Prostate gland (tissue), 2 donors: ENCODE data around the gene TRIP11. TPM values are rescaled to one million over a fixed set of nuclear protein-coding genes. Genes with fewer than 3 reads are reported as not detected.

Experiments
- DNase-seq: peaks from one replicate; pipeline ENCODE4 v3.0.0-alpha.2; 2019; ENCODE audit warnings: low spot score
- H3K27ac ChIP-seq, 2 donors: fragments of 200-600 bp; sonication (generic); 2 replicates each; pipeline ENCODE4 v1.5.1; 2017 to 2019
- H3K27me3 ChIP-seq: fragments of 200-600 bp; sonication (generic); replicated peaks from 2 replicates; pipeline ENCODE4 v1.5.1; 2019; ENCODE audit not compliant: insufficient read depth
- H3K36me3 ChIP-seq, 2 donors: fragments of 200-600 bp; sonication (generic); 1 replicate in 1 of 2; 2 replicates in 1 of 2; pipeline versions ENCODE4 v1.5.1 to v1.8.1; 2017 to 2019
- H3K4me1 ChIP-seq: fragments of 200-600 bp; sonication (generic); replicated peaks from 2 replicates; pipeline ENCODE4 v1.5.1; 2019
- H3K4me3 ChIP-seq, 2 donors: fragments of 200-600 bp; sonication (generic); 2 replicates each; pipeline ENCODE4 v1.5.1; 2017 to 2019
- H3K9me3 ChIP-seq: fragments of 200-600 bp; sonication (generic); 2 replicates; pipeline ENCODE4 v1.5.1; 2017
- CTCF ChIP-seq, 4 experiments: fragments of 200-600 bp in 2 of 4; fragments of 450-650 bp in 2 of 4; sonication (generic) in 2 of 4; IDR thresholded peaks; 1 replicate in 3 of 4; 2 replicates in 1 of 4; pipeline ENCODE4 v1.5.1; 2016 to 2019; ENCODE audit warnings: antibody characterized with exemption in 4 of 4, mild to moderate bottlenecking in 2 of 4, moderate library complexity in 2 of 4
- POLR2A ChIP-seq: fragments of 450-650 bp; IDR thresholded peaks from one replicate; pipeline ENCODE4 v1.6.1; 2016; ENCODE audit warnings: antibody characterized with exemption, mild to moderate bottlenecking
- POLR2AphosphoS5 ChIP-seq: sonication (generic); formaldehyde crosslinking; IDR thresholded peaks from one replicate; pipeline ENCODE4 v1.6.1; 2017; ENCODE audit warnings: antibody characterized with exemption
- WGBS: methylation state at CpG from one replicate; pipeline ENCODE4 v1.1.5; 2018; 5-methylcytosine and 5-hydroxymethylcytosine counted together
- intact Hi-C: fragments of 100-400 bp; cut with DNase I; formaldehyde crosslinking; loops from one replicate; pipeline ENCODE4 v1.14.2; 2022
- total RNA-seq, 2 donors: library from RNA; depleted of rRNA; stranded (reverse); fragments of >200 nt; gene quantifications; one replicate each; pipeline ENCODE4 v1.1.0, GENCODE V29; 2016

Gene TRIP11
- total RNA-seq, 2 donors from 2014 or later, result 27.1 to 42.4 TPM

GRCh38 chr14:92033433-92033832 is 6.4 kb downstream of the TRIP11 start:
- 94% methylated on average over 1 of the region's 1 CpG for WGBS
- intact Hi-C loops, result no loop called here
- Histone ChIP-seq H3K27ac (no peak overlapping the region), H3K4me1 (peaks cover 4% of the 10 kb centered on the region), H3K9me3 (no peaks in the 10 kb centered on the region), H3K27me3 (no peaks in the 10 kb centered on the region), H3K4me3 (no peak overlapping the region), H3K36me3 (no peaks in the 10 kb centered on the region)
- DNase-seq, result no peak
- no peak for TF ChIP-seq POLR2A
- no peak for TF ChIP-seq POLR2AphosphoS5
- TF ChIP-seq CTCF (IDR thresholded peaks at IDR 0.05), result no peak

GRCh38 chr14:92026548-92027190 is 13.2 kb downstream of the TRIP11 start:
- no peak for DNase-seq
- Histone ChIP-seq H3K9me3 (no peaks in the 10 kb centered on the region), H3K27ac (no peak overlapping the region), H3K4me1 (no peaks in the 10 kb centered on the region), H3K36me3 (no peaks in the 10 kb centered on the region), H3K27me3 (no peaks in the 10 kb centered on the region), H3K4me3 (no peak overlapping the region)
- no peak for TF ChIP-seq POLR2A
- no peak for TF ChIP-seq POLR2AphosphoS5
- 88% methylated on average over 21 of the region's 21 CpGs for WGBS
- intact Hi-C loops, result no loop called here

- Histone ChIP-seq H3K4me1 (no peaks in the 10 kb centered on the region), H3K27me3 (no peaks in the 10 kb centered on the region), H3K27ac (no peak overlapping the region), H3K4me3 (no peak overlapping the region), H3K36me3 (no peaks in the 10 kb centered on the region), H3K9me3 (no peaks in the 10 kb centered on the region)
- no peak for DNase-seq
- TF ChIP-seq POLR2AphosphoS5, result no peak
- no peak for TF ChIP-seq POLR2A
- TF ChIP-seq CTCF (IDR thresholded peaks at IDR 0.05), result no peak
- intact Hi-C loops, result no loop called here
- WGBS, result 84% methylated on average over 1 of the region's 1 CpG
Measured at GRCh38 chr14:92022036-92022435, 17.8 kb downstream of the TRIP11 start.

- H3K9me3 ChIP-seq, result no peaks in the 10 kb centered on the region
- no peak for DNase-seq
- H3K4me3 ChIP-seq, result no peak overlapping the region
- no peaks in the 10 kb centered on the region for H3K4me1 ChIP-seq
- intact Hi-C loops, result no loop called here
- no peak overlapping the region for H3K27ac ChIP-seq
- H3K36me3 ChIP-seq, result peaks cover 0 to 3% of the 10 kb centered on the region in 2 donors
- no peak for TF ChIP-seq POLR2AphosphoS5
- no peak for TF ChIP-seq POLR2A
- TF ChIP-seq CTCF (IDR thresholded peaks at IDR 0.05), result no peak
- no peaks in the 10 kb centered on the region for H3K27me3 ChIP-seq
- 93% methylated on average over 3 of the region's 3 CpGs for WGBS
Measured at GRCh38 chr14:92021523-92021922, 18.3 kb downstream of the TRIP11 start.

GRCh38 chr14:92014040-92014439 is 25.8 kb downstream of the TRIP11 start:
- DNase-seq, result no peak
- intact Hi-C loops, result no loop called here
- H3K36me3 ChIP-seq, result peaks cover 3 to 4% of the 10 kb centered on the region in 2 donors
- H3K4me3 ChIP-seq, result no peak overlapping the region
- no peak overlapping the region for H3K27ac ChIP-seq
- H3K27me3 ChIP-seq, result no peaks in the 10 kb centered on the region
- TF ChIP-seq POLR2A (no peak), POLR2AphosphoS5 (no peak), CTCF (IDR thresholded peaks at IDR 0.05) (no peak)
- H3K9me3 ChIP-seq, result no peaks in the 10 kb centered on the region
- H3K4me1 ChIP-seq, result no peaks in the 10 kb centered on the region
